Measurements from ENCODE around the gene RNGTT.
A peak's percentile ranks its signal among the peaks of the same experiment; 100 is the strongest.
"Not testable (repeated sequence)": the region's sequence is repeated elsewhere in the genome, so short reads cannot be mapped to it uniquely, and the experiment has no call there.

The RNGTT gene

GRCh38 chr6:88785478-88785877 is 177.9 kb downstream of the RNGTT start:
- no peak for DNase-seq

- DNase-seq = peak; percentile 54
Observed at GRCh38 chr6:88780714-88781389, 182.6 kb downstream of the RNGTT start.

GRCh38 chr6:88775866-88776571 is 187.4 kb downstream of the RNGTT start:
- DNase-seq = no peak

- DNase-seq = not testable (repeated sequence)
Observed at GRCh38 chr6:88768114-88768513, 195.3 kb downstream of the RNGTT start.

- DNase-seq = no peak
Observed at GRCh38 chr6:88764081-88764480, 199.3 kb downstream of the RNGTT start.

GRCh38 chr6:88763160-88763559 is 200.3 kb downstream of the RNGTT start:
- no peak for DNase-seq

GRCh38 chr6:88761237-88762031 is 202.0 kb downstream of the RNGTT start:
- no peak for DNase-seq

- no peak for DNase-seq
Observed at GRCh38 chr6:88760091-88760490, 203.3 kb downstream of the RNGTT start.

GRCh38 chr6:88750936-88751335 is 212.5 kb downstream of the RNGTT start:
- DNase-seq = no peak

GRCh38 chr6:88749849-88750248 is 213.6 kb downstream of the RNGTT start:
- DNase-seq = no peak

GRCh38 chr6:88748141-88748540 is 215.3 kb downstream of the RNGTT start:
- DNase-seq = no peak

GRCh38 chr6:88741939-88742338 is 221.5 kb downstream of the RNGTT start:
- no peak for DNase-seq

- DNase-seq = no peak
Observed at GRCh38 chr6:88741071-88741470, 222.3 kb downstream of the RNGTT start.

- DNase-seq = no peak
Observed at GRCh38 chr6:88734544-88734943, 228.9 kb downstream of the RNGTT start.

- DNase-seq = no peak
Observed at GRCh38 chr6:88730611-88731011, 232.8 kb downstream of the RNGTT start.

- no peak for DNase-seq
Observed at GRCh38 chr6:88728756-88729155, 234.7 kb downstream of the RNGTT start.

- not testable (repeated sequence) for DNase-seq
Observed at GRCh38 chr6:88726409-88726808, 237.0 kb downstream of the RNGTT start.

- no peak for DNase-seq
Observed at GRCh38 chr6:88725111-88725975, 238.1 kb downstream of the RNGTT start.

GRCh38 chr6:88722686-88723085 is 240.7 kb downstream of the RNGTT start:
- no peak for DNase-seq

GRCh38 chr6:88716399-88716798 is 247.0 kb downstream of the RNGTT start:
- not testable (repeated sequence) for DNase-seq

GRCh38 chr6:88712243-88712936 is 251.0 kb downstream of the RNGTT start:
- DNase-seq = no peak

GRCh38 chr6:88709819-88710246 is 253.6 kb downstream of the RNGTT start:
- no peak for DNase-seq
